HG02642 (cell line): ENCODE measurements around the gene PCGF1.
"Not testable (repeated sequence)": the region's sequence is repeated elsewhere in the genome, so short reads cannot be mapped to it uniquely, and the experiment has no call there.

Source experiments
- ATAC-seq: cut with Tn5 transposase; IDR thresholded peaks from one replicate; pipeline ENCODE4 v1.9.1; 2021; ENCODE audit warnings: mild to moderate bottlenecking; ENCODE audit not compliant: unreplicated experiment, poor library complexity

Gene PCGF1

DNA sequence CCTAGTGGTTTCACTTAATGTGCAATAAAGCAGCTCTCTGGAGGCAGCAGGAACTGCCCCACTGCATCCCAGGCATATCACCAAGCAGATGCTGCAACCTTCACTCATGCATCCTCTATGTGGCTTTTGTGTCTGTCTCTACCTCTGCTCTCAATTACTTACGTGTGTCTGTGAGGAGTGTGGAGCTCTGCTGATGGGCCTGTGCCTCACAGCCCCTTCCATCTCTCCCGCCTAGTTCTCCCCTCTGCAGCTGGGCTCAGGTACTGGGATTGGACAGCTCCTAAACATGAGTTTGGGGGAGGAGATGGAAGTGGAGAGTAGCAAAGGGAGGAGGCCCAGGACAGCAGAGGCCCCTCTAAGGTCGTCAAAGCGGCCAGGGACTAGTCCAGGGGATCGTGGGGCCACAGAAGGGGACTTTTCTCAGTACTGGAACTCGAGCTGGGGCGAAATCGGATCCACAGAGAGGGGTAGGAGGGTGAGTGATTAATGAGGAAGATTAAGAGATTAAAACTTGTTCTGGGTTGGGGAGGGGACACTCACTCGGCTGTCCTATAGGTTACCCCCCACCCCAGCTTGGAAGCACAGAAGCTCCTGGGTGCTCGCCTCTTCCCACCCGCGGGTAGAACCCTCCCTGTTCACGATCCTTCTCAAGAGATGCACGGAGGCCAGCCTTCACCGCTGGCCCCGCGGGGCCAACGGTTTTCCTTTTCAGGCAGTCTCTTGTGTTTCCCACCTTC lies 6.0 kb downstream of the PCGF1 start:
- ATAC-seq = no peak

DNA sequence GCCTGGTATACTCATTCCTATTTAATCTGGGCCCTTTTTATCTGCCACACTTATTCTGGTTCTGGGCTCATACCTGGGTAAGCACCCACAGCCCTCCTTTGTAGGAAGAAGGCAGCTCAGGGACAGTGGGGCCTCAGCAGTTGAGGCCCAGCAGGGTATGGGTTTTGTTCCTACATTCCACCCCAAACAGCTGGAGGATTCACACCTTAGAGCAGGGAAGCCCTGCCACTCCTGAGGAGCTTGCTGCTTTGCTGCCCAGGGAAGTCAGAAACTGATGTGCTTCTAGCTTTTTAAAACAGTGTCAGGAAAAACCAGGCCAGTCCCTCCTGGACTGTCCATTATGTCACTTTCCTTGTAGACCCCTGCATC lies 6.9 kb downstream of the PCGF1 start:
- no peak for ATAC-seq

DNA sequence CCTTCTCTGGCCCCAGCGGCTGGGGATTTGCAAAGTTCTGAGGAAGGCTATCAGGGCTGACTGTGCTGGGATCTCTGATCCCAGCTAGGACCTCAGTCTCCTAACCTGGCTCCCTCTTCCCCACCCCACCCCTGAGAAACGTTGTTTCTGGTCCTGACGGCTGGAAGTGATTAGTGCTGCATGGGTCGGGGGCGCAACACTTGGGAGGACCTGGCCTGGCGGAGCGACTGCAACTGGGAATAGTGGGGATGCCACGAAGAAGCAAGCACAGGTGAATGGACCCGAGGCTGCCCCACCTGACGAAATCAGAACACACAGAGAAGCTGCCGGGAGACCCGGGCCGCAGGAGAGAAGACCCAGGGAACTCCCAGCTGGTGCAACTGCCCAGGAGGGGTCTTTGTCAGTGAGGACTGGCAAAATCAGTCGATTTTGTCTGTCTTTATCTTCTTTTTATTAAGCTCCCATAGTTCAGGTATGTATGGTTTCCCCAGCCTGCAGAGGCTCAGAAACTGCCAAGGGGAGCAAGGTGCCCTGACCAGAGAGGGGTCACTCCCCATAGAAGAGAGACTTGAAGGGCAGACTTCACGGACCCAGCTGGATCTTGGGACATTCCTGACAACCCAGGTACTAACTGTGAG lies 7.4 kb downstream of the PCGF1 start:
- no peak for ATAC-seq

DNA sequence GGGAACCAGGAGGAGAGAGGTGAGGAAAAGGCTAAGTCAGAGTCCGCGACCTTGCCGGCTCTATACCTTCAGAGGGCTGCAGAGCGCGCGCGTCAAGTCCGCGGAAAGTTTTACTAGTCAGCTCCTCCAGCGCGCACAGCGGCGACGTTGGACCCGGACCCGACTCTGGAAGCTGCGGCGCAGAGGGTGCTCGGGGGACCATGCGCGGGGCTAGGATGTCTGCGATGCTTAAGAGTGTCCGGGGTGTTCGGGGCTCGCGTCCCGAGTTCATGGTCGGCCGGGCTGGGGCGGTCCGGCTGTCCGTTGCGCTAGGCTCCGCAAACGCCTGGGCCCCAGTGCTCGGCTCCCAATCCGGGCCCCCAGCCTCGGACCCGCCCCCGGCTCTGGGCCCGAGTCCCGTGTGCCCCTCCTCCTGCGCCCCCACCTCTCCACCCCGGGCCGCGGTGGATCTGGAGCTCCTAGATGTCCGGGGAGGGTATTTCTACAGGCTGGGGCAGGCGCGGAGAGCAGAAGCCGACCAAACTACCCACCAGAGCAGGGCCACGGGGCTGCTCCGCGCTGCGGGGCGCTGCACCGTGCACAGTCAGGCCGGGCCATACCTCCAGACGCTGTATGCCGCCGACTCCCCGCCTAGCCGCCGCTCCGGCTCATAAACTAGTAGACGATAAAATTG lies 8.1 kb downstream of the PCGF1 start, which contains the start of gene LBX2:
TSS of gene LBX2 (minus strand) at position 337 of the 673 bp plus-strand sequence. CDS start at position 271, 66 bp downstream.
- no peak for ATAC-seq

DNA sequence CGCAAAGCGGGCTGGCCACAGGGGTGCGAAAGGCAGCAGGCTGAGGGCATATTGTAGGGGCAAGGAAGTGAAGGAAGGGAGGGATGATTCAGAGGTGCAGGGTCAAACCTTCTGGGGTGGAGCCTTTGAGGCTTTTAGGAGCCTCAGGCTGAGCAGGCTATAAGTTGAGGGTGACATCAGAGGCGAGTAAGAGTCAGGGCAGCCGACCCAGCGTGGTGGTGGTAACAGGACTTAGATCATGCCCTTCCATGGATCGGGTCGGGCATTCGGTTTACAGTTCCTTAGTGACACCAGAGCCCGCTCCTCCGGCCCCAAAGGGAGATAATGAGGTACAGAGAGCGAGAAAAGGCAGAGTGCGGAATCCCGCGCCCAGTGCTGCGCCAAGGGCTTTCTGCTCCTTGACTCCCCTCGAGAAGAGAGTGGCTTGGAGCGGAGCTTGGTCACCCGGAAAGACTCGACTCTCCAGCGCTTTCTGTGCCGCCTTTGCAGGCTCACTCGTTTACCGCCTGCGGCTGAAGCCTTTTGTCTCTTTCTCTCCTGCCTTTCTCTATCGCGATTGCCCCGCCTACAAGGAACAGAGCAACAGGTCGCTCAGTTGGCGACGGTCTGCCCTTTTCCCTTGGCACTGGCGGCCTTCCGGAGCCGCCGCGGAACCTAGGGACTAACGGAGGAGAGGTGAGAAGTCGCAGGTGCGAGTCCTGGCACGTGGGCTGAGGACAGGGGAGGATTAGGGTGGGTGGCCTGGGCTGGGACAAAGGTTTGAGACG lies 8.8 kb downstream of the PCGF1 start:
- ATAC-seq = no peak

DNA sequence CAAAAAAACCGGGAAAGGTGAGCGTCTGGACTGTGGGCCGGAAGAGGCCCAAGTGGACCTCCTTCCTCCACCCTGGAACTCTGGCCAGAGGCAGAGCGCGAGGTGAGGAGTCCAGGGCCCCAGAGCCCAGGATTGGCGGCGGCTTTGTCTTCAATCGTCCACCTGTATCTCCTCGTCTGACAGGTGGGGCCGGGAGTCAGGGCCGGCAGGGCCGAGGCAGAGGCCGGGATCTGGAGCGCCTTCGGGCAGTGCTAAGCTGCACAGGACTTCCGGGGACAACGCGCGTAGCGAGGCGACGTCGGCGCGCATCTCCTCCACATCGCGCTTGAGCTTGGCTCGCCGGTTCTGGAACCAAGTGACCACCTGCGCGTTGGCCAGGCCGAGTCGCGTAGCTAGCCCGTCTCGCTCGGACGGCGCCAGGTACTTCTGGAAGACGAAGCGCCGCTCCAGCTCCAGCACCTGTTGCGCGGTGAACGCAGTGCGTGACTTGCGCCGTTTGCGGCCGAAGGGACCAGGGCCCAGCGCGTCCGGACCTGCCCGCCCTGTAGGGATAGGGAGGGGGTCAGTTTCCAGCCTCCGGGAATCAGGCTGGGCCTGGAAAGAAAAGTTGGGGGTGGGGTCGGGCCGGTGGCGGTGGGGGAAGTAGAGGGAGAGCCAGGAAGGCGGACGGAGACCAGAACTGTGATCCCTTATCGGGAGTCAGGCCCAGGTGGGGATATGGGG lies 9.6 kb downstream of the PCGF1 start:
- no peak for ATAC-seq

DNA sequence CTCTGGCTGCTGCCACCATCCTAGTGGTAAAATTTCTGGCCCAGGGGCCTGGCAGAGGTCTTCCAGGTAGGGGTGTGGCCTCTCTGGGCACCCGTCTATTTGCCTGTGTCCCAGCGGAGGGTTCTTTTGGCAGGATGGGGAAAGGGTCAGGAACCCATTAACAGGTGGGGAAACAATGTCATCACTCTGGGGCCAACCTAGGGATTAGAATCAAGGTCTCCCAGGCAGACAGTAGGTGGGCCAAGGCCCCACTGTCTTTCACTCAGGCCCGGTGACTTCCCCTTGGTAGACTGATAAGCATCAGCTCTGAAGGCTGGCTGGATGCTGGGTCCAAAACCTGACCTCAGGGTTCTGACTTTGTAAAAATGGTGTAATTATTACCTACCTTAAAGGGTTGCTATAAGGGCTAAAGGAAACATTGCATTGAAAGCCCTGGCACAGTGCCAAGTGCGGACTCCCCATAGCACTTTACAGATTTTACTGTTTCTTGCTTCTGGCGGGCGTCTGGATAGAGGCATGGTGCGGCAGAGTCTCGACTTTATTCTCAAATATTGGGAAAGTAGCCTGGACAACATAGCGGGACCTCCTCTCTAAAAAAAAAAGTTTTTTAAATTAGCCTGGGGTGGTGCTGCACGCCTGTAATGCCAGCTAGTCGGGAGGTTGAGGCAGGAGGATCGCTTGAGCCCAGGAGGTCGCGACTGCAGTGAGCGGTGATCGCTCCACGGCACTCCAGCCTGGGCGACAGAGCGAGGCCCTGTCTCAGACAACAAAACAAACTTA lies 10.3 kb downstream of the PCGF1 start:
- no peak for ATAC-seq

DNA sequence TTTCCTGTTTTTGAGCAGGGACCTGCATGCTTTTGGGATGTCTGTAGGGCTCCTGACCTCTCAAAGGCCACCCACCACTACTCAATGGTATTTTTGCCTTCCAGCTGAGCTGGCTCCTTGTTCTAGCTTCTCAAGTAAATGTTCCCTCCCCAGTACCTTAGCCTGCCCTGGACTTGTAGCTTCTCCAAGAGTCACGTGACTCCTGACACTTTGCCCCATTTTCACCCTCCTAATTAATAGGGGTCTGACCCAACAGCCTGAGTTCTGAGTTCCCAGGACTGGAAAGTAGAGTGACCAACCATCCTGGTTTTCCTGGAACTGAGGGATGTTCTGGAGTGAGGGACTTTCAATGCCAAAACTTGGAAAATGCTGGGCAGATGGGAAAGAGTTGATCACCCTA lies 12.1 kb downstream of the PCGF1 start:
- ATAC-seq = no peak

DNA sequence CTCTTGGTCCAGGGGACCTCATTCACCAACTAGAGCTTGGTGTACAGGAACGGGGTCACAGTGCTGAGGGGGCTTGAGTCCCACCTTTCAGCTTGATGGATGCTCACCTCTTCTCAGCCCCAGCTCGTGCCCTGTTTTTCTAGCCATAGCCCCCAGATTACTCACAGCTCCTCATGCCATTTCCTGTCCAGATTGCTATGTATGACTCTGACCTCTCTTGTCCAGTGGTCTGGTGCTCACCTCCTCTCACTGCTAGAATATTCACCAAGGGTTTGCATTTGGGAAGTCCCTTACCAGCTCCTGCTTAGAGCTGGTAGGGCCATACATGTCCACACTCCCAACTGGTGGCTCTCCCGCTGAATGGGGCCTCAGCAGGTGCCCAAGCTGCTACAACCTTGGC lies 13.9 kb downstream of the PCGF1 start:
- no peak for ATAC-seq

DNA sequence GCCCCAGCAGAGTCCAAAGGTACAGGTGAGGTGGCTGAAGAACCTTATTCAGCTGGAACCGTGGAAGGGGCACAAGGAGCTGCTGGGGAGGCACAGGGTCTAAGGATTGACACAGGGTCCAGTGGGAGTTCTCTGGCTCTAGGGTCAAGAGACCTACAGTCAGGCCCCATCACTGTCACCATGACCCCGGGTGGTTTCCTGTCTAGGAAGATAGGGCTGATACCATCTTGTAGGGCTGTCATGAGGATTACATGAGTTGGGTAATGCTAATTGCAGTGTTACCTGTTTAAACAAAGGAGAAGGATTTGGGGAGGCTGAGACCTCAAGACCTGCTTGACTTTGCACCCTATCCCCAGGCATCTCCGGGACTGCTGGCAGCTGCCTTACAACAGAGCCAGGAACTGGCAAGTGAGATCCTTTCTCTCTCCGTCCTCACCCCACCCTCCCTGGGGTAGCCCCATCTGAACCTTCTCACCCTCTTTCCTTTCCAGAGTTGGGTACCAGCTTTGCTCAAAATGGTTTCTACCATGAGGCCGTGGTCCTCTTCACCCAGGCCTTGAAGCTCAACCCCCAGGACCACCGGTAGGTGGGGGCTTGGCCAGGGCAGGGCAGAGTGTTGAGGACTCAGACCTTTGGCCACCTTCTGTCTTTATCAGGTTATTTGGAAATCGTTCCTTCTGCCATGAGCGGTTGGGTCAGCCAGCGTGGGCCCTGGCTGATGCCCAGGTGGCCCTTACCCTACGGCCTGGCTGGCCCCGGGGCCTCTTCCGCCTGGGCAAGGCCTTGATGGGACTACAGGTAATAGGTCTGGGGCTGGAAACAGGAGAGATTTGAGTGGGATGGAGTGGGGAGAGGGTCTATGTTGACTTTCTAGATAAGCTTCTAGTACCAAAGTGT lies 15.6 kb downstream of the PCGF1 start:
- ATAC-seq = no peak

DNA sequence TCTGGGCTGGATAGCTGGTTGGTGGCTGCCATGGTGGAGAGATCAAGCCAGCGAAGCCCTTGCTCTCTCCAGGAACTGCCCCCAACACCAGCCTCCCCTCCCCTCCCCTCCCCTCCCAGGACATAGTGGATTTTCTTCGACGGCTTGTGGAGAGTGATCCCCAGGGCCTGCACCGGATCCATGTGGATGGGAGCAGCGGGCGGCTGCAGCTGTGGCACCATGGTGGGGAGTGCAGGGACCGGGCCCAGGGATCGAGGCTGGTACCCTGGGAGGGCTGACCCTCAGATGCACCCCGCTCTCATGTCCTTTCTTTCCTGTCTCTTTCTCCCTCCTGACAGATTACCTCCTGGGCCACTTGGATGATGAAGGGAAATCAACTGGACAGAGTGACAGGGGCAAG lies 17.6 kb downstream of the PCGF1 start:
- no peak for ATAC-seq

DNA sequence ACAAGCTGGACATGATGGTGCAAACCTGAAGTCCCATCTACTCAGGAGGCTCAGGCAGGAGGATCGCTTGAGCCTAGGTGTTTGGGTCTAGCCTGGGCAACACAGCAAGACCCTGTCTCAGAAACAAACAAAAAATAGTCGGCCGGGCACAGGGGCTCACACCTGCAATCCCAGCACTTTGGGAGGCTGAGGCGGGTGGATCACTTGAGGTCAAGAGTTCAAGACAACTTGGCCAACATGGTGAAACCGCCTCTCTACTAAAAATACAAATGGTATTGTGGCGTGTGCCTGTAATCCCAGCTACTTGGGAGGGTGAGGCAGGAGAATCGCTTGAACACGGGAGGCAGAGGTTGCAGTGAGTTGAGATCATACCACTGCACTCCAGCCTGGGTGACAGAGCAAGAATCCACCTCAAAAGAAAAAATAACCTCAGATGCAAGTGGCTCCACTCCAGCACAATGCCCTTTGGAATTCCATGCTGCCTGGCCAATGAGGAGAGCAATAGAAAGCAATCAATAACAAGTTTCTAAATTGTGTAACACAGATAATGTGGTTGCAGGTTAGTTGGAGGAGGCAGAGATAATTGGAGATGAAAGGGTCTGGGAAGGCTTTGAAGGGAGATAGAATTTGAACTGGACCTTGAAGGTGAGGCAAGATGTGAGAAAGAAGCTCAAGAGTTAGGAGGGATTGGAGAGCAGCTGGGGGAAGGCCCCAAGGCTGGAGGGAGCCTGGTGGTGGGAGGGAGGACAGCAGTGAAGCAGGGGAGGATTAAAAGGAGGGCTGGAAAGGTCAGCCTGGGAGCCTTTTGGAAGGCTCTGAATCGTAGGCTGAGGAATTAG lies 18.6 kb downstream of the PCGF1 start:
- no peak for ATAC-seq

DNA sequence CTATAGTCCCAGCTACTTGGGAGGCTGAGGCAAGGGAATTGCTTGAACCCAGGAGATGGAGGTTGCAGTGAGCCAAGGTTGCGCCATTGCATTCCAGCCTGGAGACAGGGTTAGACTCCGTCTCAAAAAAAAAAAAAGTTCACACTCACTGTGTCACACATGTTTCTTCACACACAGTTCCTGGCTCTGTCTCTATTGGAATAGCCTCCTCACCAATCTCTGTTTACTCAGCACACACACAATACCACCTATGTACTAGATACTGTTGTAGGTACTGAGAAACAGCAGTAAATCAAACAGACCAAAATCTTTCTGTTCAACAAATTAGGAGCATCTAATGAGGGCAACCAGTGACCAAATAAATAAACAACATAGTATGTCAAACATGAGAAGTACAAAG lies 21.4 kb downstream of the PCGF1 start:
- ATAC-seq = no peak

DNA sequence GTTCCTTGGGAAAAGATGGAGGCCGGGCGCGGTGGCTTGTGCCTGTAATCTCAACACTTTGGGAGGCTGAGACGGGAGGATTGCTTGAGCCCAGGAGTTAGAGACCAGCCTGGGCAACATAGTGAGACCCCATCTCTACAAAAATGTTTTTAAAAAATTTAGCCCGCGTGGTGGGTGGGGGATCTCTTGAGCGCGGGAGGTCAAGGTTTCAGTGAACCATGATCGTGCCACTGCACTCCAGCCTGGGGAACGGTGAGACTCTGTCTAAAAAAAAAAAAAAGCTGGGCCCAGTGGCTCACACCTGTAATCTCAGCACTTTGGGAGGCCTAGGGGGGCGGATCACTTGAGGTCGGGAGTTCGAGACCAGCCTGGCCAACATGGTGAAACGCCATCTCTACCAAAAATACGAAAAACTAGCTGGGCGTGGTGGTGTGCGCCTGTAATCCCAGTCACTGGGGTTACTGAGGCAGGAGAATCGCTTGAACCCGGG lies 23.8 kb downstream of the PCGF1 start:
- ATAC-seq = not testable (repeated sequence)

DNA sequence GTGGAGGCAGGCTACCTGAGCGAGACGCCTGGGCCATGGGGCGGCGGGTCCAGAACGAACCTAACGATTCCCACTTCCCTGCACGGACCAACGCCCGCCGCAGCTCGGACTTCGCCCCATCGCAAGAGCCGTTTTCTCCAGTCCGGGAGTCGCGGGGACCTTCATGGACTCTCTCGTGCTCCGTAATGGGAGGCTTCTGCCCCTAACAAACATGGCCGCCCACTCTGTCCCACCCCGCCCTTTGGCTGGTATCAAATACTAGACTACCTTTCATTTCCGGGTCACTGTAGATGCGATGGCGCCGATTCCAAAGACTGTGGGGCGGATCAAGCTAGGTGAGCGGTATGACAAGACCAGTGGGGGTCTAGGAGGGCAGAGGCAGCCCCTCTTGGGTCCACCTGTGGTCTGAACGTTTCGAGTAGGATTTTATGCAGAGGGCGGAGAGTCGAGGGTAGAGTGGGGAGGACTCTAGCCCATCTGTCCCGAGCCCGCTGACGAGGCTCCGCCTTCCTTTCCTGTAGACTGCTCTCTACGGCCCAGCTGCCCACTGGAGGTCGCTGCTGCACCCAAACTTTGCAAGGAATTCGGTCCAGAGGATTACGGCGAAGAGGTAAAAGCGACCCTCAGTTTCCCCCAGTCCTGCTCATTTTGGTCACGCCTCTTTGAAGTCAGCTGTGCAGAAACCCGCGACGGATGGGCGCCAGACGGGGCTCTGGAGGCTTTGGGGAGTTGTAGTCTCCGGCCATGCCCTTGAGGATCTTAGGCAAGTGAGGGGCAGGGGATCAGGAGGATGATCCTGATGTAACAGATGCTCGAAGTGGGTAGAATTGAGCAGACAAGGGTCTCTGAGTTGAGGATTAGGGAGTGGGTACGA lies 24.5 kb downstream of the PCGF1 start, which contains the start of the genes CCDC142 and TTC31:
TSS of gene CCDC142 (minus strand) at position 198 of the 874 bp plus-strand sequence. CDS start at position 37, 161 bp downstream.
TSS of gene TTC31 (plus strand) at position 281 of the 874 bp plus-strand sequence. CDS start at position 296, 15 bp downstream.
- ATAC-seq = peak; percentile 90
